HPDE6-E6E7 (cell line): ENCODE measurements around the gene RERE.

ENCODE experiments used
- DNase-seq: peaks from one replicate; pipeline ENCODE4 v3.0.0; 2011; ENCODE audit warnings: missing footprints; ENCODE audit errors: extremely low spot score

RERE gene

DNA sequence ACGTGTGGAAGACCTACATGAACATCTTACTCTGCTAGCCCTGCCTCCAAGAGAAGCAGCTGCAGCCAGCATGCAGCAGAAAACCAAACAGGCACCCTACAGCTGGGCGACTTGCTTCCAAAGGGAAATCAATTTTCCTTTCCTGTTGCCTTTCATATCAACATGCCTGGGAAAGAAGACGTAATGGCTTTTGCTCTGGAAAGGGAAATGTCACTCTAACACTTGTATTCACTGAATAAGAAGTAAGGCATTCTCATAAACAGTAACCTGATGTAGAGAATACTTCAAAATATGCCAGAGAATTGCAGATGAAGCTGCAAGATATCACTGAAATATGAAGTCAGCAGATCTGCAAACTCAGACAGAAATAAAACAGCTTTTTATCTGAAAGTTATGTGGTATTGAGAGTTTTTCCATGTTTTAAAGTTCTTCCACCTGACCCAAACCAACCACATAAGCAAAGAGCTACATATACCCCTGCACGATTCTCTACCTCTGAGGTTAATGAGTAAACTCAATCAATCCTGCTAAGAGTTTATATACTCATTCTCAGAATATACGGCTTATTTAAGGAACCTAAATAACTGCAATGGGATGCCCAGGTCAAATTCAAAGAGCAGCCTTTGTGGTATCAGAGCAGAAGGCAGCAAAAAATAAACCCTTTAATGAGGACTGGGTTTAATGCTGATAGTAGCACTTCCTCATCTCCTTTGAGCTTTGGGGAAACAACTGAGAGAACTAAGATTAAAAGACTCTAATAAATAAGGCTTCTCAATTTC, 150.9 kb downstream of the RERE start:
- no peak for DNase-seq

- no peak for DNase-seq
Measured at GRCh38 chr1:8665833-8666232, 151.6 kb downstream of the RERE start.

- DNase-seq, result no peak
Measured at GRCh38 chr1:8664887-8665286, 152.6 kb downstream of the RERE start.

GRCh38 chr1:8663915-8664329, 153.5 kb downstream of the RERE start:
- peak; percentile 20 for DNase-seq

DNA sequence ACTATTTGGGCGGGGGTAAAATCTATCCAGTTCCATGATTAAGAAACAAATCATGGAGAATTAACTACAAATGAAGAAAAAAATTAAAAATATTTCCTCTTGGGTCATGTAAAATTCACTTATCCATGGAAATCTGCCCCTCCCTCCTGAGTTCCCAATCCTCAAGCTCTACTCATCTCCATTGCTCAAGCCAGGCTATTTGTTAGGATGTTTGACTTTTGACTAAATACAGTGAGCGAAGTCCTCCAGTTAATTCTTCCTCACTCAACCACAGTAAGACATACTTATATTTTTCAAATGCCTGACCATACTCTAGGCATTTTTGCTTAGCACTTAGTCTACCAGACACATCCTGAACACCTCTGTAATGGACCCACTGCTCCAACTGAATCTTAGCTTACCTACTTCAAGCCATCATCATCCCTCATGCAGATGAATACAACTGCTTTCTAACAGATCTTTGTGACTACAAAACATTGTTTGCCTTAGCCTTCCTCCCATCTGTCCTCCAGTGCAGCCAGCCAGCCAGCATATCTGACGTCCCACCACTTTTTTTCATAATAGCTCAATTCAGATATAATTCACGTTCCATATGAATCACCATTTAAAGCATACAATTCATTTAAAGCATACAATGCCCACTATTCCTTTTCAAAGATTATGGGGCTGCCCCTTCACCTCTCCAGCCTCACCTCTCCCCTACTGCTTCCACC, 154.2 kb downstream of the RERE start:
- DNase-seq, result no peak

DNA sequence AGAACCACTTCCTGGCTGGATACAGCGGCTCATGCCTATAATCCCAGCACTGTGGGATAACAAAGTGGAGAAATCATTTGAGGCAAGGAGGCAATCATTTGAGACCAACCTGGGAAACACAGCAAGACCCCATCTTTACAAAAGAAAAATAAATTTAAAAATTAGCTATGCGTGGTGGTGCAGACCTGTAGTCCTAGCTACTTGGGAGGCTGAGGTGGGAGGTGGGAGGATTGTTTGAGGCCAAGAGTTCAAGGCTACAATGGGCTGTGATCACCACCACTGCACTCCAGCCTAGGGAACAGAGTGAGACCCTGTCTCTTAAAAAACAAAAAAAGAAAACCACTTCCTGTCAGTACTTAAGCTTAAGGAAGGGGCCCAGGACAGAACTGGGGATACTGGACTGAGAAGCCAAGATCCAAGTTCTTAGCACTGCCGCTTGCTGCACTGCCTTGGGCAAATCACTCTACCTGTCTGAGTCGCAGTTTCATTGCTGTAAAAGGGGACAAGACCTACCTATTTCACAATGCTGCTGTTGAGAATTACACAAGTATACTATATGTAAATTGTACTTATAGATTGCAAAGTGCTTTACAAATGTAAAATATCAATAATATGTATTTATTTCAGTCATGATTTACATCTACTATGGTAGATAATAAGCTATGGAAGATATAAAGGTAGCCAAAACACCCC, 154.9 kb downstream of the RERE start:
- no peak for DNase-seq

DNA sequence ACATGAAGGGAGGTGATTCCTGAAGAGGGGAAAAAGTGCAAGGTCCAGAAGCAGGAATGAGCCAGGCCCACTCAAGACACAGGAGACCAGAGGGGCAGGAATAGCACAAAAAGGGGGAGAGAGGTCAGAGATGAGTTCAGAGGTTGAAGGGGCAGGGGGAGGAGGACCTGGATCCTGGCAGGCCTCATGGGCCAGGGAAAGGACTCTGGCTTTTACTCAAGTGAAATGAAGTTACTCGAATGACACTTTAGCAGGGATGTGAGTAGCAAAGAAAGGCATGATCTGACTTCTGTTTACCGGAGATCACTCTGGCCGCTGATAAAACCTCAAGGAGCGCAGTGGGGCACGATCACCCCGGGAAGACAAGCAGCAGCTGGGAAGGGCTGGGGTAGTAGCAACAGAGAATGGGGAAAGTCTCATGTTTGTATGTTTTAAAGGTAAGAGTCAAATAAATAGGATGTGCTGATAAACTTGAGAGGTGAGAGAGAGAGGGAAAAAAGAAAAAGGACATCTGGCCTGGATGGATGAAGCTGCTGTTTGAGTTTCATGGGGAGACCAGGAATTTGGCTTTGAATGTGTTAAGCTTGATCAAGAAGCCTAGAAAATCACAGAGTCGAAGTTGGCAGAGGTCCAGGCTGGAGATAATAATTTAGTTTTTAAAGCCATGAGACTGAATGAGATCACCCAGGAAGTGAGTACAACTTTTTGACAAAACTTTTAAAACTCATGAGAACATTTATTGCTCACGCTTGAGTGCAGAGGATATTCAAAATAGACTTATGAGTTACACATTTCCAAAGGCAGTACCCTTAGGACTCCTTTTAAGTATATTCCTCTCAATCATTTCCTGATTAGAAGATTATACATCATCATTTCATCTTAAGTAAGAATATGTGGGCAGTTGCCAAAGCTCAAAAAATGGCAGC, 156.0 kb downstream of the RERE start:
- DNase-seq, result peak; percentile 34

GRCh38 chr1:8660411-8660828, 157.0 kb downstream of the RERE start:
- DNase-seq, result no peak

- no peak for DNase-seq
Measured at GRCh38 chr1:8659593-8659992, 157.8 kb downstream of the RERE start.

GRCh38 chr1:8653878-8654277, 163.6 kb downstream of the RERE start:
- DNase-seq, result no peak

DNA sequence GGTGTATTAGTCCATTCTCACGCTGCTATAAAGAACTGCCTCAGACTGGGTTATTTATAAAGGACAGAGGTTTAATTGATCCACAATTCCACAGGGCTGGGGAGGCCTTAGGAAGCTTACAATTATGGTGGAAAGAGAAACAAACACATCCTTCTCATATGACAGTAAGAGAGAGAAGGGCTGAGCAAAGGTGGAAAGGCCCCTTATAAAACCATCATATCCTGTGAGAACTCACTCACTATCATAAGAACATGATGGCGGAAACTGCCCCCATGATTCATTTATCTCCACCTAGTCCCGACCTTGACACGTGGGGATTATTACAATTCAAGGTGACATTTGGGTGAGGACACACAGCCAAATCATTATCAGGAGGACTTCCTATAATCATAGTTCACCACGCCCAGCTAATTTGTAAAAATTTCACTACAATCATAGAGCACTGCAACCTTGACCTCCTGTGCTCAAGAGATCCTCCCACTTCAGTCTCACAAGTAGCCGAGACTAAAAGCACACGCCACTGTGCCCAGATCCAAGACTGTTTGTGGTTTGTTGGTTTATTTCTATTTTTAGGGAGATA, 164.9 kb downstream of the RERE start:
- no peak for DNase-seq

GRCh38 chr1:8651962-8652361, 165.5 kb downstream of the RERE start:
- DNase-seq, result no peak

- no peak for DNase-seq
Measured at GRCh38 chr1:8651236-8651890, 166.1 kb downstream of the RERE start.

DNA sequence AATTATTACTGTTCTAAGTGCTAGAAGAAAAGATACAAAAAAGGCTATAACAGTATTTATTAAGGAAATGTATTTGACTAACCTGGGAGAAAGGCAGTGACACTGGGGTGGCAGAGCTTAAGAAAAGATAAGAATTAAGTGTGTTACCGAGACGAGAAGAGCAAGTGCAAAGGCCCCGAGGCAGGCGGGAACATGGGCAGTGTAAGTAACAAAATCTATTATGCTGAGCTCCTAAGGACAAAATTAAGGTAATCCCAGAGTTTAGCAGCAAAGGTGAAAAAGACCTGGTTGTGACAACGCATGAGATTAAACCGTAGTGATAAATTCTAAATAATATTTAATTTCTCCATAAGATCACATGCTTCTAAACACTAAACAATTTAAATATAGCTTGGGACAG, 167.6 kb downstream of the RERE start:
- no peak for DNase-seq

DNA sequence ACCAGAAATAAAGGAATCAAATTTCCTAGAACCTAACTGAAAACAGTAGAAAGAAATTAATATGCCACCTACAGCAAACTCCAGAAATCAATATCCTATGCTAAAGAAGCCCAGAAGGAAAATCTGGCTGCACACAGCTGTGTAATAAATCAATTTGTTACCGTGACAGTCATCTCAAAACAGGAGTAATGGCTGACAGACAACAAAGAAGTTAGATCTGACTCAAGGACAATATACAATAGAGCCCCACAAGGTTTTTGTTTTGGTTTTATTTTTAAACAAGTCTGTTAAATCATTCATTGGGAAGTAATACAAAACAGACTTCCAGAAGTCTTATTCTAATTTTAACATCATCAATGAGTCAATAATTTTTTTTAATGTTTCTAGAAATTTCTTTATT, 168.4 kb downstream of the RERE start:
- DNase-seq, result no peak

DNA sequence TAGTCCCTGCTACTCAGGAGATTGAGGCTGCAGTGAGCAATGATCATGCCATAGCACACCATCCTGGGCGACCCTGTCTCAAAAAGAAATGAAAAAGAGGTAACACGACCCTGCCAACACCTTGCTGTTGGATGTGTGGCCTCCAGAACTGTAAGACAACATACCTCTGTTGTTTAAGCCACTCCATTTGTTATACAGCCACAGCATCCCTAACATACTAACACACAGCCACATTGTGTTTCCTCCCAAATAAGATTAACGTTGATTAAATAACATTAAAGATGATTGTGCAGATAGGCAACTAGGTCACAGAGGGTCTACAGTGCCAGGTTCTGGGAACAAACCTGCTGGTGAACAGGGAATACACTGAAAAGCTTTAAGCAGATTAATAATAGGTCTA, 170.4 kb downstream of the RERE start:
- no peak for DNase-seq

DNA sequence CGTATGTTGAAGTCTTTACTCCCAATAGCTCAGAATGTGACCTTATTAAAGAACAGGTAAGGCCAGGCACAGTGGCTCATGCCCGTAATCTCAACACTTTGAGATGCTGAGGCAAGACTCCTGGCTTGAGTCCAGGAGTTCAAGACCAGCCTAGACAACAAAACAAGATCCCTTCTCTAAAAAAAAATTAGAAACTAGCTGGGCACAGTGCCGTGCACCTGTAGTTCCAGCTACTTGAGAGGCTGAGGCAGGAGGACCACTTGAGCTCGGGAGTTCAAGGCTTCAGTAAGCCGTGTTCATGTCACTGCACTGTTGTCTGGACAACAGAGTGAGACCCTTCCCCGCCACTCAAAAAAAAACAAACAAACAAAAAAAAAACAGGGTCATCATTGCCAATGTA, 171.3 kb downstream of the RERE start:
- DNase-seq, result no peak

DNA sequence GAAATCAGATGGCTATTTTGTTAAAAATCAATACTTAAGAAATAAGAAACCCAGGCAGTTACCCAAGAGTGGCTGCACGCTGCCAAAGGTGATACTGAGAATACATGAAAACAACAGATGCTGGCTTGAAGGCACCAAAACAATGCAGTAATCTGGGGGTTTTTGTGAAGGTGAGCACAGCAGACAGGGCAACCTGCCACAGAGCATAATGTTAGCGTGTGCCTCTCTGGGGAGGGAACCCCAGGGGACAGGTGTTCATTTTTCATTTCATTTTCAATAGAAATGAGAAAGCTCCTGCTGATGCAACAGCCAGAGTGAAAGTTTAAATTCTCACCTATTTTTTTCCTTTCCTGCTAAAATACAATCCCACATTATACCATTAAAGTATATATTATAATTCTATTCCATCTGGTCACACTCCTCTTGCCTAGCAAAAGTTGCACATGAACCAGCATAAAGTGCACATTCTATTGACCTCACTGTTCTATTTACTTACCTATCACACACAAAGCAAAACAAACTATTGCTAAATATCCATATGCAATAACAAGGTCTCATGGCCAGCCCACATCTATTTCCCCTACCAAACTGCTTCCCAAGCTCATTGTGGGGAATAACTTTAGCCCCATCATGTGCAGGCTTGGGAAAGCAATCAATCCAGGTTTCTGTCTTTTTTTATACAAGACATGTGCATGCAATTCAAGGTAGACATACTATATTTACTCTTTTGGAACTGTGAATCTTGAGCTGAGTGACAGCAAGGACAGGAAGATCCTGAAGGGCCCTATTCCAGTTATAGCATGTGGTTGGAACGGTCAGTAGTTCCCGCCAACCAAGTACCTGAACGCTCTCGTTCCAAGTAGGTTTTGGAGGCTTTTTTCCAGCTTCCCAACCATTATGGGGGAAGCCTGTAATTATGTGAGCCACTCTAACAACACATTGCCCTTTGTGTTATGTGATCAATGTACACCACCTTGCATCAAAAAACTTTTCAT, 173.6 kb downstream of the RERE start:
- no peak for DNase-seq

DNA sequence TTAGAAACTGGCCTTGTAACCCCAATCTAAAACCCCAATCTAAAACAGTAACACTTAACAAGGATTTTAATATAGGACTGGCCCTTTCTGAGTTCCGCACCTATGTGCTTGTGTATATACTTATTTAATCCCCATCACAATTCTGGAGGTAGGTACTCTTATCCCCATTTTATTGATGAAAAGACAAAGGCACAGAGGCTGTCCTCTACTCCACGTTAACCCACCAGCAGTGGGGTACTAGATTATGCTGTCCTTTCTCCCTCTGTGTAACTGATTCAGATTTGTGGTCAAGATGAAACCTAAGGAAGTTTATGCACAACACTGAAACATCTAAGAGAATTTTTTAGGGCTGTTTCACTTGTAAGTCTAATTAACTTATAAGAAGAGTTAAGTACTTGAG, 175.3 kb downstream of the RERE start:
- no peak for DNase-seq
